OCI-LY1 (cell line): ENCODE results near the gene PCDHGB4.

Experiments
- H2AFZ ChIP-seq: fragments of 200-600 bp; sonication (generic), shearing (Covaris generic); 2 replicates; pipeline ENCODE4 v1.6.0; 2014; ENCODE audit warnings: antibody characterized with exemption, mild to moderate bottlenecking, low read length
- H3F3A ChIP-seq: fragments of 200-600 bp; sonication (generic), shearing (Covaris generic); 2 replicates; pipeline ENCODE4 v1.6.0; 2014; ENCODE audit warnings: mild to moderate bottlenecking, antibody characterized with exemption, low read length, moderate library complexity; ENCODE audit not compliant: insufficient read depth
- H3K27ac ChIP-seq: fragments of 200-600 bp; sonication (generic); 2 replicates; pipeline ENCODE4 v1.5.1; 2014; ENCODE audit warnings: low read length, mixed run types, mild to moderate bottlenecking, low read depth; ENCODE audit not compliant: poor library complexity, severe bottlenecking
- H3K27me3 ChIP-seq: fragments of 200-600 bp; sonication (generic); 2 replicates; pipeline ENCODE4 v1.6.0; 2014; ENCODE audit warnings: antibody characterized with exemption, mild to moderate bottlenecking, low read length, moderate library complexity; ENCODE audit not compliant: insufficient read depth
- H3K36me3 ChIP-seq: fragments of 200-600 bp; sonication (generic); 2 replicates; pipeline ENCODE4 v1.6.1; 2014; ENCODE audit warnings: mild to moderate bottlenecking, antibody characterized with exemption, low read length, moderate library complexity, mixed read lengths; ENCODE audit not compliant: insufficient read depth
- H3K4me1 ChIP-seq: fragments of 200-600 bp; sonication (generic); 2 replicates; pipeline ENCODE4 v1.5.1; 2014; ENCODE audit warnings: mild to moderate bottlenecking, low read length, moderate library complexity; ENCODE audit not compliant: insufficient read depth, severe bottlenecking
- H3K4me2 ChIP-seq: fragments of 200-600 bp; sonication (generic), shearing (Covaris generic); 2 replicates; pipeline ENCODE4 v1.6.1; 2014; ENCODE audit warnings: low read length
- H3K4me3 ChIP-seq: fragments of 200-600 bp; sonication (generic); 2 replicates; pipeline ENCODE4 v1.5.1; 2014; ENCODE audit warnings: low read length, low read depth, mild to moderate bottlenecking, mixed read lengths; ENCODE audit not compliant: poor library complexity, severe bottlenecking
- H3K79me2 ChIP-seq: fragments of 200-600 bp; shearing (Covaris generic); 2 replicates; pipeline ENCODE4 v1.6.1; 2016; ENCODE audit warnings: mixed run types, low read length, mixed read lengths; ENCODE audit not compliant: insufficient read depth
- H3K9ac ChIP-seq: fragments of 200-600 bp; sonication (generic), shearing (Covaris generic); 2 replicates; pipeline ENCODE4 v1.6.1; 2014; ENCODE audit warnings: mild to moderate bottlenecking, low read length, mixed read lengths
- H3K9me2 ChIP-seq: fragments of 200-600 bp; sonication (generic), shearing (Covaris generic); 2 replicates; pipeline ENCODE4 v1.6.1; 2014; ENCODE audit warnings: low read depth, mild to moderate bottlenecking, low read length, mixed read lengths
- H3K9me3 ChIP-seq: fragments of 200-600 bp; shearing (Covaris generic); 2 replicates; pipeline ENCODE4 v1.6.1; 2014; ENCODE audit warnings: low read length, mixed read lengths
- H4K20me1 ChIP-seq: fragments of 200-600 bp; sonication (generic), shearing (Covaris generic); 2 replicates; pipeline ENCODE4 v1.6.0; 2016; ENCODE audit warnings: mild to moderate bottlenecking, low read length; ENCODE audit not compliant: insufficient read depth
- CTCF ChIP-seq: fragments of 200-600 bp; sonication (generic), shearing (Covaris generic); IDR thresholded peaks from 2 replicates; pipeline ENCODE4 v1.5.1; 2017; ENCODE audit warnings: mild to moderate bottlenecking, antibody characterized with exemption, low read length, moderate library complexity, mixed read lengths
- EZH2 ChIP-seq: fragments of 200-600 bp; sonication (generic), shearing (Covaris generic); IDR thresholded peaks from 2 replicates; pipeline ENCODE4 v1.8.0; 2017; ENCODE audit warnings: borderline replicate concordance, mixed run types, mild to moderate bottlenecking, antibody characterized with exemption, low read length, moderate library complexity, mixed read lengths

PCDHGB4 gene

GRCh38 chr5:141369994-141370848, 17.3 kb upstream of the PCDHGB4 start, which contains the start of gene PCDHGB3:
Gene PCDHGB3, plus strand, starts transcription at chr5:141370242. Its CDS starts 153 bp downstream, at chr5:141370395.
- H4K20me1 ChIP-seq, result no peaks in the 10 kb centered on the region
- H3K4me1 ChIP-seq, result no peaks in the 10 kb centered on the region
- no peak within 1 kb of the TSS for H3K4me3 ChIP-seq
- H3F3A ChIP-seq, result no peaks in the 10 kb centered on the region
- no peaks in the 10 kb centered on the region for H3K27me3 ChIP-seq
- TF ChIP-seq CTCF (0 out of 2 replicates have a peak, but pooled peaks have one; percentile 13), EZH2 (no peak)
- no peaks in the 10 kb centered on the region for H3K36me3 ChIP-seq
- H3K9me3 ChIP-seq, result peaks cover 27% of the 10 kb centered on the region
- H3K27ac ChIP-seq, result no peak within 1 kb of the TSS
- no peak within 1 kb of the TSS for H2AFZ ChIP-seq
- H3K9ac ChIP-seq, result no peak within 1 kb of the TSS
- no peak within 1 kb of the TSS for H3K4me2 ChIP-seq
- no peaks in the 10 kb centered on the region for H3K9me2 ChIP-seq
- no peaks in the 10 kb centered on the region for H3K79me2 ChIP-seq

GRCh38 chr5:141371572-141372475, 15.7 kb upstream of the PCDHGB4 start:
- no peaks in the 10 kb centered on the region for H3K27me3 ChIP-seq
- H3K4me1 ChIP-seq, result no peaks in the 10 kb centered on the region
- H3K9me3 ChIP-seq, result peaks cover 23% of the 10 kb centered on the region

More at GRCh38 chr5:141371572-141372475, 15.7 kb upstream of the PCDHGB4 start:
- no peaks in the 10 kb centered on the region for H3K9me2 ChIP-seq
- no peaks in the 10 kb centered on the region for H3K79me2 ChIP-seq
- no peak overlapping the region for H3K27ac ChIP-seq
- no peak overlapping the region for H2AFZ ChIP-seq
- no peaks in the 10 kb centered on the region for H4K20me1 ChIP-seq
- no peak overlapping the region for H3K4me3 ChIP-seq
- no peak overlapping the region for H3K9ac ChIP-seq
- H3K36me3 ChIP-seq, result no peaks in the 10 kb centered on the region
- no peaks in the 10 kb centered on the region for H3F3A ChIP-seq
- TF ChIP-seq EZH2, result no peak
- TF ChIP-seq CTCF, result no peak
- no peak overlapping the region for H3K4me2 ChIP-seq
